Measurements from ENCODE around the gene INSRR. TPM values are rescaled to one million over a fixed set of nuclear protein-coding genes. Genes with fewer than 3 reads are reported as not detected.
A peak's percentile ranks its signal among the peaks of the same experiment; 100 is the strongest.

The INSRR gene
- total and polyA plus RNA-seq, 10 donors = under 0.01 to 0.09 (median 0.09) TPM; not detected in 6

- Histone ChIP-seq H3K27ac (peak overlapping the region in 7 of 8 donors; percentile 45 to 93 (median 86)), H3K4me3 (peak overlapping the region; percentile 4 to 71 (median 44)), H3K36me3 (peaks cover 0 to 11% (median 0%) of the 10 kb centered on the region in 6 donors), H3K9me3 (no peaks in the 10 kb centered on the region), H3K4me1 (peaks cover 7 to 56% (median 48%) of the 10 kb centered on the region in 6 donors), H3K27me3 (replicated peaks in 1 of 7) (peaks cover 0 to 10% (median 0%) of the 10 kb centered on the region in 7 donors)
- no peak for TF ChIP-seq POLR2AphosphoS5 (IDR thresholded peaks at IDR 0.05)
- no peak for DNase-seq
- intact Hi-C loops (cut with DNase I; ENCODE audit: low total_unique reads) = no loop called here
- 62 to 88% (median 81%) methylated on average over 6 to 7 of the region's 7 CpGs for WGBS, 5 donors
Observed at GRCh38 chr1:156814571-156815260, 44.2 kb downstream of the INSRR start.

GRCh38 chr1:156813750-156814570 lies 45.0 kb downstream of the INSRR start:
- intact Hi-C loops (cut with DNase I; ENCODE audit: low total_unique reads) = no loop called here
- H3K4me1 ChIP-seq = peaks cover 7 to 56% (median 48%) of the 10 kb centered on the region in 6 donors
- H3K36me3 ChIP-seq = peaks cover 0 to 18% (median 0%) of the 10 kb centered on the region in 6 donors
- no peaks in the 10 kb centered on the region for H3K9me3 ChIP-seq
- peaks cover 0 to 10% (median 0%) of the 10 kb centered on the region in 7 donors for H3K27me3 ChIP-seq (replicated peaks in 1 of 7)
- peak overlapping the region in 7 of 8 donors; percentile 36 to 93 (median 86) for H3K27ac ChIP-seq
- peak overlapping the region; percentile 4 to 71 (median 44) for H3K4me3 ChIP-seq
- peak in 1 of 3 donors; percentile 18 for TF ChIP-seq POLR2A (IDR thresholded peaks at IDR 0.05)
- TF ChIP-seq POLR2AphosphoS5 (IDR thresholded peaks at IDR 0.05) = peak; percentile 62 to 80 (median 66)
- TF ChIP-seq CTCF (IDR thresholded peaks at IDR 0.05 in 8 of 11, conservative IDR thresholded peaks at IDR 0.05 in 3 of 11) = peak; percentile 39 to 80 (median 61)
- WGBS, 5 donors = 12 to 50% (median 14%) methylated on average over 12 to 60 of the region's 60 CpGs
- peak; percentile 92 for DNase-seq

GRCh38 chr1:156813298-156813697 lies 45.6 kb downstream of the INSRR start:
- peaks cover 0 to 19% (median 0%) of the 10 kb centered on the region in 6 donors for H3K36me3 ChIP-seq
- no peaks in the 10 kb centered on the region for H3K9me3 ChIP-seq
- peaks cover 7 to 62% (median 48%) of the 10 kb centered on the region in 6 donors for H3K4me1 ChIP-seq
- peak overlapping the region in 7 of 8 donors; percentile 4 to 71 (median 45) for H3K4me3 ChIP-seq
- TF ChIP-seq POLR2AphosphoS5 (IDR thresholded peaks at IDR 0.05) (no peak), CTCF (IDR thresholded peaks at IDR 0.05 in 8 of 11, conservative IDR thresholded peaks at IDR 0.05 in 3 of 11) (no peak), POLR2A (IDR thresholded peaks at IDR 0.05) (no peak)
- H3K27ac ChIP-seq = peak overlapping the region in 5 of 8 donors; percentile 45 to 93 (median 88)
- peaks cover 0 to 10% (median 0%) of the 10 kb centered on the region in 7 donors for H3K27me3 ChIP-seq (replicated peaks in 1 of 7)
- no peak for DNase-seq
- intact Hi-C loops (cut with DNase I; ENCODE audit: low total_unique reads) = no loop called here
- 55 to 71% (median 62%) methylated on average over 10 of the region's 10 CpGs for WGBS, 5 donors

GRCh38 chr1:156812293-156812990 lies 46.5 kb downstream of the INSRR start:
- Histone ChIP-seq H3K4me3 (no peak overlapping the region), H3K27me3 (replicated peaks in 1 of 7) (peaks cover 0 to 10% (median 0%) of the 10 kb centered on the region in 7 donors), H3K9me3 (no peaks in the 10 kb centered on the region), H3K27ac (no peak overlapping the region), H3K4me1 (peaks cover 7 to 66% (median 46%) of the 10 kb centered on the region in 6 donors), H3K36me3 (peaks cover 0 to 19% (median 0%) of the 10 kb centered on the region in 6 donors)
- TF ChIP-seq POLR2A (IDR thresholded peaks at IDR 0.05) (no peak), POLR2AphosphoS5 (IDR thresholded peaks at IDR 0.05) (no peak), CTCF (IDR thresholded peaks at IDR 0.05 in 8 of 11, conservative IDR thresholded peaks at IDR 0.05 in 3 of 11) (no peak)
- 94 to 98% (median 97%) methylated on average over 10 of the region's 10 CpGs for WGBS, 5 donors
- DNase-seq = no peak
- intact Hi-C loops (cut with DNase I; ENCODE audit: low total_unique reads) = no loop called here
